Skeletal muscle satellite cell (primary cell): ENCODE data around the gene ZNF420.
A peak's percentile ranks its signal among the peaks of the same experiment; 100 is the strongest.

Experiments used
- H3K27me3 ChIP-seq: 2 replicates; pipeline ENCODE4 v1.7.0; 2013; ENCODE audit warnings: low read length; ENCODE audit not compliant: control insufficient read depth, insufficient read depth
- H3K36me3 ChIP-seq: 2 replicates; pipeline ENCODE4 v1.7.0; 2013; ENCODE audit warnings: mild to moderate bottlenecking, control low read depth, low read length; ENCODE audit not compliant: insufficient read depth
- H3K4me1 ChIP-seq: 2 replicates; pipeline ENCODE4 v1.7.0; 2013; ENCODE audit warnings: low read length; ENCODE audit not compliant: control insufficient read depth, insufficient read depth
- H3K4me2 ChIP-seq: 2 replicates; pipeline ENCODE4 v1.7.0; 2013; ENCODE audit warnings: mild to moderate bottlenecking, low read length
- H3K4me3 ChIP-seq: 2 replicates; pipeline ENCODE4 v1.7.0; 2013; ENCODE audit warnings: low read length
- H3K9ac ChIP-seq: 2 replicates; pipeline ENCODE4 v1.7.0; 2013; ENCODE audit warnings: mild to moderate bottlenecking, low read depth, low read length, moderate library complexity
- H3K9me3 ChIP-seq: replicated peaks from 2 replicates; pipeline ENCODE4 v1.7.0; 2013; ENCODE audit warnings: mild to moderate bottlenecking, control low read depth, low read length

The ZNF420 gene

GRCh38 chr19:37160153-37160552 lies 81.9 kb downstream of the ZNF420 start:
- Histone ChIP-seq H3K9ac (no peak overlapping the region), H3K4me2 (no peak overlapping the region), H3K36me3 (peaks cover 37% of the 10 kb centered on the region), H3K27me3 (no peaks in the 10 kb centered on the region), H3K9me3 (peaks cover 5% of the 10 kb centered on the region), H3K4me1 (no peaks in the 10 kb centered on the region), H3K4me3 (no peak overlapping the region)

- H3K4me1 ChIP-seq: no peaks in the 10 kb centered on the region
- H3K4me2 ChIP-seq: no peak overlapping the region
- H3K27me3 ChIP-seq: no peaks in the 10 kb centered on the region
- no peak overlapping the region for H3K4me3 ChIP-seq
- no peak overlapping the region for H3K9ac ChIP-seq
- H3K36me3 ChIP-seq: peaks cover 30% of the 10 kb centered on the region
- no peaks in the 10 kb centered on the region for H3K9me3 ChIP-seq
Measured at GRCh38 chr19:37165635-37166034, 87.4 kb downstream of the ZNF420 start.

GRCh38 chr19:37172368-37173366 lies 94.4 kb downstream of the ZNF420 start, which contains the start of gene ZNF585A:
Gene ZNF585A, minus strand, starts transcription at chr19:37172695. Its CDS starts 2,785 bp downstream, at chr19:37169910.
- H3K4me1 ChIP-seq: no peaks in the 10 kb centered on the region
- H3K4me2 ChIP-seq: peak within 1 kb of the TSS; percentile 75
- H3K36me3 ChIP-seq: peaks cover 14% of the 10 kb centered on the region
- H3K27me3 ChIP-seq: no peaks in the 10 kb centered on the region
- no peaks in the 10 kb centered on the region for H3K9me3 ChIP-seq
- peak within 1 kb of the TSS; percentile 79 for H3K4me3 ChIP-seq
- H3K9ac ChIP-seq: peak within 1 kb of the TSS; percentile 83
